A673 (cell line): ENCODE data around the gene HBA1. TPM values are rescaled to one million over a fixed set of nuclear protein-coding genes. Genes with fewer than 3 reads are reported as not detected.
"Not testable (repeated sequence)": the region's sequence is repeated elsewhere in the genome, so short reads cannot be mapped to it uniquely, and the experiment has no call there.

Experiments
- BruUV-seq: library from RNA; stranded (reverse); fragments of 400-500 nt; replicated peaks from 2 replicates; lab custom pipeline; 2021; lab: Mats Ljungman, UMichigan
- CTCF ChIA-PET: fragments of 300-600 bp; sonication (Branson Sonifier 250); formaldehyde crosslinking; loops from one replicate; lab custom pipeline; 2022; ENCODE audit warnings: antibody characterized with exemption; lab: Charles Lee
- POLR2A ChIA-PET: fragments of 300-600 bp; sonication (Branson Sonifier 250); formaldehyde crosslinking; loops from one replicate; lab custom pipeline; 2022; ENCODE audit warnings: antibody characterized with exemption; ENCODE audit not compliant: low non-redundant PET; lab: Charles Lee
- DNase-seq: peaks from one replicate; pipeline ENCODE4 v3.0.0-alpha.2; 2015; ENCODE audit warnings: low spot score
- H3K27ac ChIP-seq: fragments of 200-600 bp; sonication (generic); 2 replicates; pipeline ENCODE4 v1.5.1; 2016; ENCODE audit warnings: mixed run types, low read depth, mild to moderate bottlenecking, mixed read lengths, antibody characterized with exemption, low read length; ENCODE audit not compliant: poor library complexity, severe bottlenecking
- H3K27me3 ChIP-seq: fragments of 200-600 bp; sonication (generic); replicated peaks from 2 replicates; pipeline ENCODE4 v1.6.1; 2017; ENCODE audit warnings: mixed run types, low read depth, mild to moderate bottlenecking, mixed read lengths, antibody characterized with exemption, low read length; ENCODE audit not compliant: insufficient read depth, poor library complexity
- H3K36me3 ChIP-seq: fragments of 200-600 bp; sonication (generic); 2 replicates; pipeline ENCODE4 v1.6.1; 2016; ENCODE audit warnings: mixed run types, mild to moderate bottlenecking, mixed read lengths, antibody characterized with exemption, low read length; ENCODE audit not compliant: insufficient read depth, poor library complexity, severe bottlenecking
- H3K4me1 ChIP-seq: fragments of 200-600 bp; sonication (generic); 2 replicates; pipeline ENCODE4 v1.6.1; 2017; ENCODE audit warnings: mixed run types, mild to moderate bottlenecking, mixed read lengths, antibody characterized with exemption, low read length; ENCODE audit not compliant: insufficient read depth, poor library complexity, severe bottlenecking
- H3K4me3 ChIP-seq: fragments of 200-600 bp; sonication (generic); 2 replicates; pipeline ENCODE4 v1.5.1; 2016; ENCODE audit warnings: low read depth, mixed run types, mild to moderate bottlenecking, mixed read lengths, low read length; ENCODE audit not compliant: poor library complexity, severe bottlenecking
- H3K9me3 ChIP-seq: fragments of 200-600 bp; sonication (generic); 2 replicates; pipeline ENCODE4 v1.6.1; 2016; ENCODE audit warnings: mixed run types, low read depth, mild to moderate bottlenecking, mixed read lengths, antibody characterized with exemption, low read length; ENCODE audit not compliant: poor library complexity, severe bottlenecking
- EZH2 ChIP-seq: fragments of 200-600 bp; sonication (generic); IDR thresholded peaks from 2 replicates; pipeline ENCODE4 v1.6.1; 2017; ENCODE audit warnings: borderline replicate concordance, low read depth, mild to moderate bottlenecking, mixed read lengths, antibody characterized with exemption, low read length; ENCODE audit not compliant: poor library complexity, severe bottlenecking
- intact Hi-C: fragments of 100-400 bp; cut with micrococcal nuclease; formaldehyde crosslinking; loops from one replicate; pipeline ENCODE4 v1.10.0; 2022; ENCODE audit not compliant: unreplicated experiment
- total RNA-seq: library from RNA; stranded (reverse); gene quantifications from 2 replicates; pipeline ENCODE4 v1.2.3, GENCODE V29; 2021
- TF ChIP-seq, protein P1 (sequence below): fragments of 300-800, 200-600 bp; sonication (generic); conservative IDR thresholded peaks from 2 replicates; pipeline ENCODE4 v1.5.1; 2017; ENCODE audit warnings: low read depth, mild to moderate bottlenecking, antibody characterized with exemption, low read length, moderate library complexity, mixed read lengths

Gene HBA1
- total RNA-seq, 1 experiment from 2014 or later: 5.9 TPM

DNA sequence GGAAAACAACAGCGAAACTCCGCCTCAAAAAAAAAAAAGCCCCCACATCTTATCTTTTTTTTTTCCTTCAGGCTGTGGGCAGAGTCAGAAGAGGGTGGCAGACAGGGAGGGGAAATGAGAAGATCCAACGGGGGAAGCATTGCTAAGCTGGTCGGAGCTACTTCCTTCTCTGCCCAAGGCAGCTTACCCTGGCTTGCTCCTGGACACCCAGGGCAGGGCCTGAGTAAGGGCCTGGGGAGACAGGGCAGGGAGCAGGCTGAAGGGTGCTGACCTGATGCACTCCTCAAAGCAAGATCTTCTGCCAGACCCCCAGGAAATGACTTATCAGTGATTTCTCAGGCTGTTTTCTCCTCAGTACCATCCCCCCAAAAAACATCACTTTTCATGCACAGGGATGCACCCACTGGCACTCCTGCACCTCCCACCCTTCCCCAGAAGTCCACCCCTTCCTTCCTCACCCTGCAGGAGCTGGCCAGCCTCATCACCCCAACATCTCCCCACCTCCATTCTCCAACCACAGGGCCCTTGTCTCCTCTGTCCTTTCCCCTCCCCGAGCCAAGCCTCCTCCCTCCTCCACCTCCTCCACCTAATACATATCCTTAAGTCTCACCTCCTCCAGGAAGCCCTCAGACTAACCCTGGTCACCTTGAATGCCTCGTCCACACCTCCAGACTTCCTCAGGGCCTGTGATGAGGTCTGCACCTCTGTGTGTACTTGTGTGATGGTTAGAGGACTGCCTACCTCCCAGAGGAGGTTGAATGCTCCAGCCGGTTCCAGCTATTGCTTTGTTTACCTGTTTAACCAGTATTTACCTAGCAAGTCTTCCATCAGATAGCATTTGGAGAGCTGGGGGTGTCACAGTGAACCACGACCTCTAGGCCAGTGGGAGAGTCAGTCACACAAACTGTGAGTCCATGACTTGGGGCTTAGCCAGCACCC, 1.2 kb upstream of the HBA1 start:
- no peak for DNase-seq
- Histone ChIP-seq H3K9me3 (no peaks in the 10 kb centered on the region), H3K27ac (no peak overlapping the region), H3K4me3 (no peak overlapping the region), H3K27me3 (peaks cover 13% of the 10 kb centered on the region), H3K36me3 (no peaks in the 10 kb centered on the region), H3K4me1 (peaks cover 26% of the 10 kb centered on the region)
- TF ChIP-seq, protein P1, sequence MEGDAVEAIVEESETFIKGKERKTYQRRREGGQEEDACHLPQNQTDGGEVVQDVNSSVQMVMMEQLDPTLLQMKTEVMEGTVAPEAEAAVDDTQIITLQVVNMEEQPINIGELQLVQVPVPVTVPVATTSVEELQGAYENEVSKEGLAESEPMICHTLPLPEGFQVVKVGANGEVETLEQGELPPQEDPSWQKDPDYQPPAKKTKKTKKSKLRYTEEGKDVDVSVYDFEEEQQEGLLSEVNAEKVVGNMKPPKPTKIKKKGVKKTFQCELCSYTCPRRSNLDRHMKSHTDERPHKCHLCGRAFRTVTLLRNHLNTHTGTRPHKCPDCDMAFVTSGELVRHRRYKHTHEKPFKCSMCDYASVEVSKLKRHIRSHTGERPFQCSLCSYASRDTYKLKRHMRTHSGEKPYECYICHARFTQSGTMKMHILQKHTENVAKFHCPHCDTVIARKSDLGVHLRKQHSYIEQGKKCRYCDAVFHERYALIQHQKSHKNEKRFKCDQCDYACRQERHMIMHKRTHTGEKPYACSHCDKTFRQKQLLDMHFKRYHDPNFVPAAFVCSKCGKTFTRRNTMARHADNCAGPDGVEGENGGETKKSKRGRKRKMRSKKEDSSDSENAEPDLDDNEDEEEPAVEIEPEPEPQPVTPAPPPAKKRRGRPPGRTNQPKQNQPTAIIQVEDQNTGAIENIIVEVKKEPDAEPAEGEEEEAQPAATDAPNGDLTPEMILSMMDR: no peak
- no peak for TF ChIP-seq EZH2
- intact Hi-C loops: no loop called here
- ChIA-PET POLR2A (no interaction called here), CTCF (interaction anchor here (0.7 kb wide), 1 partner anchor 54 kb away, joined by 3 read pairs; no protein-coding TSS in a partner anchor)
- no TSS peak for BruUV-seq

- POLR2A ChIA-PET: not testable (repeated sequence)
- peaks cover 13% of the 10 kb centered on the region for H3K27me3 ChIP-seq
Measured at GRCh38 chr16:176006-176405, 474 bp upstream of the HBA1 start.

GRCh38 chr16:177394-177822, 928 bp downstream of the HBA1 start:
- no peak for TF ChIP-seq EZH2
- TF ChIP-seq, protein P1: no peak
- Histone ChIP-seq H3K27me3 (peaks cover 13% of the 10 kb centered on the region), H3K4me3 (no peak overlapping the region), H3K4me1 (peaks cover 33% of the 10 kb centered on the region), H3K27ac (no peak overlapping the region), H3K36me3 (no peaks in the 10 kb centered on the region), H3K9me3 (no peaks in the 10 kb centered on the region)
- intact Hi-C loops: no loop called here
- ChIA-PET CTCF (no interaction called here), POLR2A (interaction anchor here (0.6 kb wide), 1 partner anchor 29 kb away, joined by 4 read pairs; no protein-coding TSS in a partner anchor)
- BruUV-seq: no TSS peak
- no peak for DNase-seq

More at GRCh38 chr16:176006-176405, 474 bp upstream of the HBA1 start:
- DNase-seq, H3K9me3 ChIP-seq, H3K36me3 ChIP-seq, CTCF ChIA-PET, H3K27ac ChIP-seq, intact Hi-C loops, BruUV-seq, H3K4me3 ChIP-seq: not testable (repeated sequence)
- peaks cover 30% of the 10 kb centered on the region for H3K4me1 ChIP-seq
